DND-41 (cell line): ENCODE data around the gene BPIFB2.

Source experiments
- EZH2 ChIP-seq: IDR thresholded peaks from 3 replicates; pipeline ENCODE4 v1.6.1; 2012; ENCODE audit warnings: borderline replicate concordance, low read depth, mild to moderate bottlenecking, moderate library complexity, low read length, inconsistent platforms; ENCODE audit not compliant: severe bottlenecking
- TF ChIP-seq, protein P1 (sequence below): IDR thresholded peaks from 2 replicates; pipeline ENCODE4 v1.5.1; 2012; ENCODE audit warnings: borderline replicate concordance, low read length, moderate library complexity, mild to moderate bottlenecking; ENCODE audit not compliant: poor library complexity, severe bottlenecking; ENCODE audit errors: extremely low read depth

DNA sequence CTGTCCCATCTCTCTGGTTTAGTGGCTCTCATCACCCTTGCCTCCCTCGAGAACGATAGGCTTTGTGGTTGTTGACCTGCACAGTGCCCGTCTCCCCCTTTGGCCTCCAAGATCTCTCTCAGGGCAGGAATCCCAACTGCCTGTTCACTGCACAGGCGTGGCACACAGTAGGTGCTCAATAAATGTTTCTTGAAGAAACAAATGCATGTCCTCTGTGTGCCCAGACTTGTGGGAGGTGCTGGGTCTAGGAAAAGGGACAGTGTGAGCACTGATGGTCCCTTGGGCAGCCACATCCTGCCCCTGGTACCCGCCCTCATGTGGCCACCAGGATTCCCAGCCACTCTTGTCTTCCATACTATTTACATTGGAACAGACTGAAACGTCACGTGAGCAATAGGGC is 21.4 kb downstream of the BPIFB2 start:
- TF ChIP-seq, protein P1, sequence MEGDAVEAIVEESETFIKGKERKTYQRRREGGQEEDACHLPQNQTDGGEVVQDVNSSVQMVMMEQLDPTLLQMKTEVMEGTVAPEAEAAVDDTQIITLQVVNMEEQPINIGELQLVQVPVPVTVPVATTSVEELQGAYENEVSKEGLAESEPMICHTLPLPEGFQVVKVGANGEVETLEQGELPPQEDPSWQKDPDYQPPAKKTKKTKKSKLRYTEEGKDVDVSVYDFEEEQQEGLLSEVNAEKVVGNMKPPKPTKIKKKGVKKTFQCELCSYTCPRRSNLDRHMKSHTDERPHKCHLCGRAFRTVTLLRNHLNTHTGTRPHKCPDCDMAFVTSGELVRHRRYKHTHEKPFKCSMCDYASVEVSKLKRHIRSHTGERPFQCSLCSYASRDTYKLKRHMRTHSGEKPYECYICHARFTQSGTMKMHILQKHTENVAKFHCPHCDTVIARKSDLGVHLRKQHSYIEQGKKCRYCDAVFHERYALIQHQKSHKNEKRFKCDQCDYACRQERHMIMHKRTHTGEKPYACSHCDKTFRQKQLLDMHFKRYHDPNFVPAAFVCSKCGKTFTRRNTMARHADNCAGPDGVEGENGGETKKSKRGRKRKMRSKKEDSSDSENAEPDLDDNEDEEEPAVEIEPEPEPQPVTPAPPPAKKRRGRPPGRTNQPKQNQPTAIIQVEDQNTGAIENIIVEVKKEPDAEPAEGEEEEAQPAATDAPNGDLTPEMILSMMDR, result no peak
- TF ChIP-seq EZH2, result no peak
